IPS-18c (cell line): ENCODE data around the gene TTLL12.

Experiments
- H3K4me3 ChIP-seq: 2 replicates; pipeline ENCODE4 v1.7.0; 2013; ENCODE audit warnings: low read depth, mild to moderate bottlenecking, low read length, moderate library complexity; ENCODE audit not compliant: insufficient read depth
- H3K9me3 ChIP-seq: one replicate; pipeline ENCODE4 v1.6.1; 2013; ENCODE audit warnings: mild to moderate bottlenecking, low read length, moderate library complexity; ENCODE audit not compliant: control insufficient read depth, insufficient read depth

Gene TTLL12

GRCh38 chr22:43220625-43221380 lies 33.9 kb upstream of the TTLL12 start:
- H3K9me3 ChIP-seq, result no peaks in the 10 kb centered on the region

DNA sequence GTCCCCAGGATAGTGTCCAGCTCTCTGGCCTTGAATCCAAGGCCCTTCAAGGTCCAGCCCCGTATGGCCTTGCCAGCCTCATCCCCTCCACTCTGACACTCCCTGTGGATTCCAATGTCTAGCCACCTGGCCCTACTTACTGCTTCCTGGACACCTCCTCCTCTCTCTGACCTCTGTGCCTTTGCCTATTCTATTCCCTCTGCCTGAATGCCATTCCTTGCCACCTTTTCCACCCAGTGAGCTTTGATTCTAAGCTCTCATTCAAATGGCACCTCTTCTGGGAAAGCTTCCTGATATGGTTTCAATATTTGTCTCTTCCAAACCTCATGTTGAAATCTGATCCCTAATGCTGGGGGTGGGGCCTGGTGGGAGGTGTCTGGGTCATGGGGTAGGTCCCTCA lies 31.9 kb upstream of the TTLL12 start:
- no peaks in the 10 kb centered on the region for H3K9me3 ChIP-seq
- H3K4me3 ChIP-seq, result no peak overlapping the region

More at GRCh38 chr22:43220625-43221380, 33.9 kb upstream of the TTLL12 start:
- no peak overlapping the region for H3K4me3 ChIP-seq

GRCh38 chr22:43217285-43218030 lies 30.5 kb upstream of the TTLL12 start:
- Histone ChIP-seq H3K9me3 (no peaks in the 10 kb centered on the region), H3K4me3 (no peak overlapping the region)

DNA sequence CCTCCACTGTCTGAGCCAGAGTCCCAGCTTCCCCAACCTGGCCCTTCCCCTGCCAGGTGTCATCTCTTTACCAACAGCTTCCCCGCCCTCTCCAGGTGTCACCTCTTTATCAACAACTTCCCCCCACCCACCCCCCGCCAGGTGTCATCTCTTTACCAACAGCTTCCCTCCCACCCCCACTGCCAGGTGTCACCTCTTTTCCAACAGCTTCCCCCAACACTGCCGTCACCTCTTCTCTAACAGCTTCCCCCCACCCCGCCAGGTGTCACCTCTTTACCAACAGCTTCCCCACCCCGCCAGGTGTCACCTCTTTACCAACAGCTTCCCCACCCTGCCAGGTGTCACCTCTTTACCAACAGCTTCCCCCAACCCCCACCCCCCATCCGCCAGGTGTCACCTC lies 29.8 kb upstream of the TTLL12 start:
- no peak overlapping the region for H3K4me3 ChIP-seq
- H3K9me3 ChIP-seq, result no peaks in the 10 kb centered on the region

DNA sequence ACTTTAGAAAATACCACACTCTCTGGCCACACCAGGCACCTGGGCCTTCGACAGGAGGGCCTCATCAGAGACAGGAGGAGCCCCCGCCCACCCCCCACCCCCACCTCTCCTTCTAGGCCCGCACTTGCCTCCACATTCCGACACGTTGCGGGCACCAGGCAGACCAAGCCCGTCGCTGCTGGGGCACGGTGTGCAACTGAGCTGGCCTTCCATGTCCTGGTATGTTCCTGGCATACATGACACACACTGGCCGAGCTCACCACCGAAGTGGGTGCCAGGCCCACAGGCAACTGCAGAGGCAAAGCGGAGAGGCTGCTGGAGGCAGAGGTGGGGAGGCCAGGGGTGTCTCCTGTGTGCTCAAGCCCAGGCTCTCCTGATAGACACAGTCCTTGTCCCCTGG lies 27.0 kb upstream of the TTLL12 start:
- Histone ChIP-seq H3K9me3 (no peaks in the 10 kb centered on the region), H3K4me3 (no peak overlapping the region)

GRCh38 chr22:43213051-43213450 lies 26.1 kb upstream of the TTLL12 start:
- no peak overlapping the region for H3K4me3 ChIP-seq

GRCh38 chr22:43212434-43212952 lies 25.6 kb upstream of the TTLL12 start:
- Histone ChIP-seq H3K9me3 (no peaks in the 10 kb centered on the region), H3K4me3 (no peak overlapping the region)

More at GRCh38 chr22:43213051-43213450, 26.1 kb upstream of the TTLL12 start:
- H3K9me3 ChIP-seq, result no peaks in the 10 kb centered on the region

GRCh38 chr22:43211941-43212433 lies 25.1 kb upstream of the TTLL12 start:
- no peak overlapping the region for H3K4me3 ChIP-seq
- no peaks in the 10 kb centered on the region for H3K9me3 ChIP-seq

- Histone ChIP-seq H3K4me3 (no peak overlapping the region), H3K9me3 (no peaks in the 10 kb centered on the region)
These were observed 23.9 kb upstream of the TTLL12 start for GRCh38 chr22:43210631-43211515.

DNA sequence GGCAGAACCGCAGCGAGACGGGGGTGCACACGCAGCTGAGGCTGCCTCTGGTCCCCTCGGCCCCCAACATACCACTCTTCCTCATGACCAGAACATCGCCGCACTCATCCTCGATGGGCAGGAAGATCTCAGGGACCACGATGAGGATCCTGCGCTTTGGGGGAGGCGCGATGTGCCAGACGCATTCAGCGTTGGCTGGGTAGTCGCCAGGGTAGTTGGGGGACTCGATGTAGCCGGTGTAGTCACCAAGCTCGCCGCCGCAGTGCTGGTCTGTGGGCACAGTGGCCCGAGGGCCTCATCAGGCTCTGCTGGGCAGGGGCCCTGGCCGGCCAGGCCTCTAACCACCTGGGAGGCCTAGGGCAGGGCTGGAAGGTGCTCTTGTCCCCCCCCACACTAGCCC lies 23.0 kb upstream of the TTLL12 start:
- no peaks in the 10 kb centered on the region for H3K9me3 ChIP-seq
- no peak overlapping the region for H3K4me3 ChIP-seq

DNA sequence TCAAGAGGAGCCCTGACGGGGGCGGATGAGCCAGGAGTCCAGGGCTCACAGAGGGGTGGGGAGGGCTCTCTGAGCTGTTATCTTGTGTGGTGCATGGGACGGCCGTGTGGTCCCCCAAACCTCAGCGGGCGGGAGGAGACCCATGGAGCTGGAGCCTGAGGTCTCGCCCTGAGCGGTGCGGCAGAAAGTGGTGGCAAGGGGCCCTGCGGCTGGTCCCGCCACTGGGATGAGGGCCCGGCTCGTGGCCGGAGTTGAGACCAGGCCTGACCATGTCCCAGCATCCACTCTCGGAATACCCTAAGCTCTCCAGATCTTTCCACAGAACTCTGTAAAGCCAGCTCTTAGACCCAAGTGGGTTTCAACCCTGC lies 22.6 kb upstream of the TTLL12 start:
- H3K9me3 ChIP-seq, result no peaks in the 10 kb centered on the region
- no peak overlapping the region for H3K4me3 ChIP-seq

DNA sequence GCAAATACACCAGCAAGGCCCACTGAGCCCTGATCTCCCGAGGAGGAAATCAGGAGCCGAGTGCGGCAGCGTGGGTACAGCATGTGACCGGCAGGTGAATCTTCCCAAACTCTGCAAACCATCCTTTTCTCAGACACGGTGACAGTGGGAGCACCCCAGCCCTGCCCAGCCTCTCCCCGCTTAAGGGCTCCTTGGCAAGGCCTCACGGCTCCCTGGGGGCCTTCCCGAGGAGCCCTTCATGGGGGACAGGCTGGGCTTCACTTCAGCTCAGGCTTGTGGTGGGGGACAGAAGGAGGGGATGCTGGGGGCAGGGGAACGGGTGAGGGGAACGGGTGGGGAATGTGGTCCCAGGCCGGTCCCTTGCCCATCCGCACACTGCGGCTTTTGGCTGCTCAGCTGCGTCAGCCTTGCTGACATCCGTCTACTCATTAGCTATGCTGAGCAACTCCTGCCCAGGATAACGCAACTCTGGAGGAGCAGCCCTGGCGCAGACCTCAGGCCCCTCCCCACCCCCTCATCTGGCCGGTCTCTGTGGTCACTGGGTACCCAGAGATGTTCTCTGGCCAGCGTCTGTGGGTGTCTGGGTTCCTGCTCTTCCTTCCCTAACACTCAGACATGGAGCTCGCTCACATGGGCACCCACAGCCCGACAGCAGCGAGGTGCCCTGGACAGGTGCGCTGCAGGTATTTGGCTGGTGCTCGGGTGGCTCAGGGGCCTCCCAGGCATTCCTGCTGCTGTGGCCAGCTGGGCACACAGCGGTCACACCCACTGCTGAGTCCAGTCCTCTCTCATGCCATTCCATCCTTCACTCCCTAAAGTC lies 22.0 kb upstream of the TTLL12 start:
- Histone ChIP-seq H3K4me3 (no peak overlapping the region), H3K9me3 (no peaks in the 10 kb centered on the region)

GRCh38 chr22:43207849-43208702 lies 21.1 kb upstream of the TTLL12 start:
- Histone ChIP-seq H3K4me3 (no peak overlapping the region), H3K9me3 (no peaks in the 10 kb centered on the region)

GRCh38 chr22:43207386-43207785 lies 20.5 kb upstream of the TTLL12 start:
- no peaks in the 10 kb centered on the region for H3K9me3 ChIP-seq
- no peak overlapping the region for H3K4me3 ChIP-seq

DNA sequence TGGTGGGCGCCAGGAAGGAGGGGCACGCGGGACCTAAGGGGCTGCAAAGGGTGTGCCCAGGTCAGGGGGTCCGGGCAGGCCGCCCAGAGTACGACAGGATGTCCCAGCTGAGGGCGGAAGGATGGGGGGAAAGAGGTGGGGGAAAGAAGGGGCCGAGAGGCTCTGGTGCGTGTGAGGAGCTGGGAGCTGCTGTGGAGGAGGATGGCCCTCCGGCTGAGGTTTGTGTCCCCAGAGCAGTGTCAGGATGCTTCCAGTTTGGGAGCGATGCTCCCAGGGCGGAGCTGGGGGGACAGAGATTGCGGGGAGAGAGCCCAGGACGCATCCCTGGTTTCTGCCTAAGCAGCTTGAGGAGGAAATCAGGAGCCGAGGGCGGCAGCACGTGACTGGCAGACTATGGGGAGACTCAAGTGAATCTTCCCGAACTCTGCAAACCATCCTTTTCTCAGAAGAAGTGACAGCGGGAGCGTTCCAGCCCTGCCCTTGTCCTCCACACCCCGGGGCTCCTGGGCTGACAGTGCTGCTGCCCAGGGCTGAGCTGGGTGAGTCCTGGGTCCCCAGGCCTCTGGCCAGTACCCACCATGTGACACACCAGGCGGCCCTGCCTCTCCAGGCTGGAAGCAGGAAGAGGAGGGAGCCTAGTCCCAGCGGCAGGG lies 19.7 kb upstream of the TTLL12 start:
- Histone ChIP-seq H3K4me3 (no peak overlapping the region), H3K9me3 (no peaks in the 10 kb centered on the region)
